Tibial nerve (tissue), 4 donors: Measurements from ENCODE around the gene GRIK4. TPM values are rescaled to one million over a fixed set of nuclear protein-coding genes. Genes with fewer than 3 reads are reported as not detected.

ENCODE experiments used
- DNase-seq, 2 donors: peaks; one replicate each; pipeline ENCODE4 v3.0.0-alpha.2; 2019; ENCODE audit warnings: low spot score in 2 of 2
- H3K27ac ChIP-seq, 4 donors: fragments of 200-600 bp; sonication (generic) in 3 of 4; one replicate each; pipeline ENCODE4 v1.5.1; 2017 to 2019; ENCODE audit warnings: mild to moderate bottlenecking in 1 of 4
- H3K27me3 ChIP-seq, 2 donors: fragments of 200-600 bp; sonication (generic) in 1 of 2; one replicate each; pipeline versions ENCODE4 v1.5.1 to v1.6.0; 2017 to 2019
- H3K36me3 ChIP-seq, 3 donors: fragments of 200-600 bp; sonication (generic); one replicate each; pipeline ENCODE4 v1.5.1; 2018 to 2019
- H3K4me1 ChIP-seq, 4 donors: fragments of 200-600 bp; sonication (generic) in 3 of 4; one replicate each; pipeline ENCODE4 v1.5.1; 2017 to 2019
- H3K4me3 ChIP-seq, 4 donors: fragments of 200-600 bp; sonication (generic) in 3 of 4; one replicate each; pipeline ENCODE4 v1.5.1; 2017 to 2019; ENCODE audit warnings: mild to moderate bottlenecking in 1 of 4, moderate library complexity in 1 of 4
- H3K9me3 ChIP-seq, 4 donors: fragments of 200-600 bp; sonication (generic) in 3 of 4; one replicate each; pipeline ENCODE4 v1.5.1; 2017 to 2019
- EP300 ChIP-seq, 2 donors: sonication (generic); formaldehyde crosslinking; IDR thresholded peaks; one replicate each; pipeline ENCODE4 v1.6.1; 2017; ENCODE audit warnings: antibody characterized with exemption in 2 of 2, mild to moderate bottlenecking in 1 of 2
- POLR2A ChIP-seq, 2 donors: fragments of 450-650 bp; IDR thresholded peaks; one replicate each; pipeline ENCODE4 v1.6.1; 2017; ENCODE audit warnings: antibody characterized with exemption in 2 of 2, mild to moderate bottlenecking in 2 of 2, moderate library complexity in 2 of 2
- WGBS, 2 donors: methylation state at CpG; one replicate each; pipeline ENCODE4 v1.1.5; 2018; 5-methylcytosine and 5-hydroxymethylcytosine counted together
- total RNA-seq, 4 donors: library from RNA; depleted of rRNA; stranded (reverse); fragments of >200 nt; gene quantifications; one replicate each; pipeline ENCODE4 v1.1.0, GENCODE V29; 2016
- TF ChIP-seq, protein P1 (sequence below), 5 experiments: fragments of 200-600 bp in 3 of 5; fragments of 450-650 bp in 2 of 5; sonication (generic) in 3 of 5; IDR thresholded peaks; one replicate each; pipeline ENCODE4 v1.5.1; 2016 to 2019; ENCODE audit warnings: antibody characterized with exemption in 5 of 5, mild to moderate bottlenecking in 3 of 5, moderate library complexity in 2 of 5

GRIK4 gene
- total RNA-seq, 4 donors from 2014 or later, result 0.22 to 0.98 TPM; not detected in 2

DNA sequence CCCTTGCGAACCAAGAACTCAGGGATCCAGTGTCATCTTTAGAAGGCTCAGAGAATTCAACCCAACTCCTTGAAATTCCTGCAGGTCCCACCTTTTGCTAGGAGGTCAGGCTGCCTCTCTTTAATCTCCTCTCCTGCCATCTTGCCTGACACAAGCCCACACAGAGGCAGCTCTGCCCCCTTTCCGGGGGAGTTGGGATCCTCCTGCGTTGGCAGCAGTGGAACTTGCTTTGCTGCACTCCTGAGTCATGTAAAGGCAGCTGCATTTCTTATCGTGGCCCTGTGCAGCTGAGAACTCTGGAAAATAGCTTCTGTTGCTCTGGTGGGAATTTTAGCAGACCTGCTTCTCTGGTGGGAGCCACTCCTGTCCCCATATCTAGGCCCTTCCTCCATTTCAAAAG lies 370.0 kb downstream of the GRIK4 start:
- DNase-seq, result no peak
- H3K27me3 ChIP-seq, result peaks cover 0 to 3% of the 10 kb centered on the region in 2 donors

GRCh38 chr11:120882175-120882574 lies 370.6 kb downstream of the GRIK4 start:
- no peaks in the 10 kb centered on the region for H3K36me3 ChIP-seq
- peaks cover 0 to 3% of the 10 kb centered on the region in 2 donors for H3K27me3 ChIP-seq
- peaks cover 0 to 10% (median 0%) of the 10 kb centered on the region in 4 donors for H3K4me1 ChIP-seq
- DNase-seq, result no peak
- TF ChIP-seq POLR2A (IDR thresholded peaks at IDR 0.05), result no peak
- TF ChIP-seq EP300 (IDR thresholded peaks at IDR 0.05), result no peak
- TF ChIP-seq, protein P1, sequence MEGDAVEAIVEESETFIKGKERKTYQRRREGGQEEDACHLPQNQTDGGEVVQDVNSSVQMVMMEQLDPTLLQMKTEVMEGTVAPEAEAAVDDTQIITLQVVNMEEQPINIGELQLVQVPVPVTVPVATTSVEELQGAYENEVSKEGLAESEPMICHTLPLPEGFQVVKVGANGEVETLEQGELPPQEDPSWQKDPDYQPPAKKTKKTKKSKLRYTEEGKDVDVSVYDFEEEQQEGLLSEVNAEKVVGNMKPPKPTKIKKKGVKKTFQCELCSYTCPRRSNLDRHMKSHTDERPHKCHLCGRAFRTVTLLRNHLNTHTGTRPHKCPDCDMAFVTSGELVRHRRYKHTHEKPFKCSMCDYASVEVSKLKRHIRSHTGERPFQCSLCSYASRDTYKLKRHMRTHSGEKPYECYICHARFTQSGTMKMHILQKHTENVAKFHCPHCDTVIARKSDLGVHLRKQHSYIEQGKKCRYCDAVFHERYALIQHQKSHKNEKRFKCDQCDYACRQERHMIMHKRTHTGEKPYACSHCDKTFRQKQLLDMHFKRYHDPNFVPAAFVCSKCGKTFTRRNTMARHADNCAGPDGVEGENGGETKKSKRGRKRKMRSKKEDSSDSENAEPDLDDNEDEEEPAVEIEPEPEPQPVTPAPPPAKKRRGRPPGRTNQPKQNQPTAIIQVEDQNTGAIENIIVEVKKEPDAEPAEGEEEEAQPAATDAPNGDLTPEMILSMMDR (IDR thresholded peaks at IDR 0.05), result no peak
- no peaks in the 10 kb centered on the region for H3K9me3 ChIP-seq
- H3K4me3 ChIP-seq, result no peak overlapping the region
- 40 to 47% methylated on average over 7 of the region's 7 CpGs for WGBS, 2 donors
- H3K27ac ChIP-seq, result no peak overlapping the region

More for the DNA sequence above, 370.0 kb downstream of the GRIK4 start:
- no peaks in the 10 kb centered on the region for H3K9me3 ChIP-seq
- no peaks in the 10 kb centered on the region for H3K36me3 ChIP-seq
- TF ChIP-seq, protein P1 (IDR thresholded peaks at IDR 0.05), result no peak
- no peak for TF ChIP-seq POLR2A (IDR thresholded peaks at IDR 0.05)
- TF ChIP-seq EP300 (IDR thresholded peaks at IDR 0.05), result no peak
- peaks cover 0 to 10% (median 0%) of the 10 kb centered on the region in 4 donors for H3K4me1 ChIP-seq
- 64 to 77% methylated on average over 4 of the region's 4 CpGs for WGBS, 2 donors
- no peak overlapping the region for H3K27ac ChIP-seq
- no peak overlapping the region for H3K4me3 ChIP-seq

DNA sequence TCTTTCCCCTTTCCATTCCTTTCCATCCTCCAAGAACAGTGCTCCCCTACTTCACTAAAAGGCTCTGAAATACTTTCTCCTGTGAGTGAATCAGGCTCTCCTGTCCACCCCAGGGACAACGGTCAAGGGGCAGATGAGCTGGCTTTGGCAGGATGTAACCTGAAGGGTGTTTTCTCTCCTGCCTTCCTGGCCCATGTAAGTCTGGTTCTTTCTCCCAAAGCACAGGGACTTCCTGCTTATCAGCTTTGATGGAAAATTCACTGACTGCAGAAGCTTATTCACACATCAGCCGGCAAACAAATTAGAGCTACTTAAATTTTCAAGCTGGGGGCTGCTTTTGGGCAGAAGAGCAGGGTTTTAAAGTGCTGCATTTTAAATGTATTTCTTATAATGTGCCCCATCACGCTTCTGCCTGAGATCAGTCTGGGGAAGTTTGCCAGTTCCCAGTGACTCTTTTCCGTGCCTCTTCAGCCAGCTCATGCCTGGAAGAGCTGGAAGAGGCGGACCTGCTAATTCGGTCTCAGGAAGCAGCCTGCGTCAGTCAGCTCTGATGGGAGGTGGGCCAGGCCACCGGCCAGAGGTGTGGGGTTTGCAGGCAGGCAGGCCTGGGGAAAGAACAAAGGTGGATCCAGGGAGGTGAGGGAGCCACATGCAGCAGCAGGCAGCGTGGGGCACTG lies 372.0 kb downstream of the GRIK4 start:
- no peak overlapping the region for H3K27ac ChIP-seq
- H3K4me1 ChIP-seq, result peaks cover 0 to 10% (median 0%) of the 10 kb centered on the region in 4 donors
- peaks cover 0 to 3% of the 10 kb centered on the region in 2 donors for H3K27me3 ChIP-seq
- 37 to 57% methylated on average over 9 of the region's 9 CpGs for WGBS, 2 donors
- no peak overlapping the region for H3K4me3 ChIP-seq
- no peaks in the 10 kb centered on the region for H3K9me3 ChIP-seq
- peak in 1 of 2 donors; percentile 30 for DNase-seq
- no peaks in the 10 kb centered on the region for H3K36me3 ChIP-seq
- TF ChIP-seq POLR2A (IDR thresholded peaks at IDR 0.05) (no peak), EP300 (IDR thresholded peaks at IDR 0.05) (no peak)
- TF ChIP-seq, protein P1 (IDR thresholded peaks at IDR 0.05), result no peak

GRCh38 chr11:120884154-120885020 lies 372.8 kb downstream of the GRIK4 start:
- no peaks in the 10 kb centered on the region for H3K9me3 ChIP-seq
- H3K4me1 ChIP-seq, result peaks cover 0 to 10% (median 0%) of the 10 kb centered on the region in 4 donors
- H3K27ac ChIP-seq, result no peak overlapping the region
- H3K4me3 ChIP-seq, result no peak overlapping the region
- 82 to 88% methylated on average over 20 of the region's 20 CpGs for WGBS, 2 donors
- H3K36me3 ChIP-seq, result no peaks in the 10 kb centered on the region
- DNase-seq, result no peak
- peaks cover 0 to 3% of the 10 kb centered on the region in 2 donors for H3K27me3 ChIP-seq
- TF ChIP-seq POLR2A (IDR thresholded peaks at IDR 0.05) (no peak), EP300 (IDR thresholded peaks at IDR 0.05) (no peak)
- TF ChIP-seq, protein P1 (IDR thresholded peaks at IDR 0.05), result no peak
